Lung (tissue), 12 donors: Measurements from ENCODE around the gene CLCN2. TPM values are rescaled to one million over a fixed set of nuclear protein-coding genes. Genes with fewer than 3 reads are reported as not detected.

Source experiments
- ATAC-seq: fragments of 200-7000 bp; cut with Tn5 transposase; one replicate; pipeline ENCODE4 v1.9.1; 2020; ENCODE audit warnings: moderate number of reproducible peaks; ENCODE audit not compliant: insufficient read depth, low FRiP score
- DNase-seq, 3 donors: peaks; one replicate each; pipeline ENCODE4 v3.0.0-alpha.2; 2013 to 2017
- H3K27ac ChIP-seq, 2 donors: one replicate each; pipeline ENCODE4 v1.5.1; 2013; ENCODE audit warnings: mild to moderate bottlenecking in 2 of 2, moderate library complexity in 2 of 2, control low read depth in 1 of 2, inconsistent platforms in 1 of 2, low read depth in 1 of 2, low read length in 1 of 2
- H3K27me3 ChIP-seq, 3 donors: one replicate each; pipeline ENCODE4 v1.5.1; 2013; ENCODE audit warnings: low read length in 2 of 3; ENCODE audit not compliant: control insufficient read depth in 3 of 3, insufficient read depth in 3 of 3
- H3K36me3 ChIP-seq, 4 donors: one replicate each; pipeline ENCODE4 v1.5.1; 2013; ENCODE audit warnings: low read length in 4 of 4, mild to moderate bottlenecking in 1 of 4, moderate library complexity in 1 of 4; ENCODE audit not compliant: control insufficient read depth in 4 of 4, insufficient read depth in 4 of 4
- H3K4me1 ChIP-seq, 5 donors: one replicate each; pipeline ENCODE4 v1.5.1; 2013; ENCODE audit warnings: low read length in 5 of 5, mild to moderate bottlenecking in 2 of 5, moderate library complexity in 1 of 5; ENCODE audit not compliant: control insufficient read depth in 5 of 5, insufficient read depth in 5 of 5
- H3K4me3 ChIP-seq: one replicate; pipeline ENCODE4 v1.5.1; 2013; ENCODE audit warnings: mild to moderate bottlenecking, control low read depth, moderate library complexity
- H3K9ac ChIP-seq, 2 donors: one replicate each; pipeline ENCODE4 v1.5.1; 2013; ENCODE audit warnings: low read length in 2 of 2, control low read depth in 1 of 2; ENCODE audit not compliant: insufficient read depth in 1 of 2
- H3K9me3 ChIP-seq, 4 donors: one replicate each; pipeline ENCODE4 v1.5.1; 2013; ENCODE audit warnings: low read length in 3 of 4, mild to moderate bottlenecking in 1 of 4, moderate library complexity in 1 of 4; ENCODE audit not compliant: control insufficient read depth in 4 of 4, insufficient read depth in 3 of 4
- WGBS, 2 donors: extraction: QIAGEN DNeasy Blood & Tissue Kit; methylation state at CpG; one replicate each; pipeline ENCODE4 v1.1.7; 2013; 5-methylcytosine and 5-hydroxymethylcytosine counted together
- polyA plus RNA-seq, 2 donors: library from polyadenylated mRNA; stranded (reverse); fragments of 200-250 nt; gene quantifications; one replicate each; pipeline ENCODE4 v1.2.1, GENCODE V29; 2013
- total RNA-seq, 2 donors: library from RNA; depleted of rRNA in 1 of 2; stranded (reverse); fragments of >200 nt in 1 of 2; gene quantifications; one replicate each; pipeline ENCODE4 v1.2.1, GENCODE V29; 2014 to 2021
- TF ChIP-seq, protein P1 (sequence below): IDR thresholded peaks from 2 replicates; pipeline ENCODE4 v1.5.1; 2012; ENCODE audit warnings: mild to moderate bottlenecking; ENCODE audit errors: control extremely low read depth, extremely low read depth
- donor health status: control.
- donor health status: control.
- donor health status: Bipolar disorder and iron deficiency.
- donor health status: healthy.
- donor health status: DM: yes; HTN: yes; CAD: no.

Gene CLCN2
- total and polyA plus RNA-seq, 4 donors: 2.7 to 8.7 (median 5.4) TPM

DNA sequence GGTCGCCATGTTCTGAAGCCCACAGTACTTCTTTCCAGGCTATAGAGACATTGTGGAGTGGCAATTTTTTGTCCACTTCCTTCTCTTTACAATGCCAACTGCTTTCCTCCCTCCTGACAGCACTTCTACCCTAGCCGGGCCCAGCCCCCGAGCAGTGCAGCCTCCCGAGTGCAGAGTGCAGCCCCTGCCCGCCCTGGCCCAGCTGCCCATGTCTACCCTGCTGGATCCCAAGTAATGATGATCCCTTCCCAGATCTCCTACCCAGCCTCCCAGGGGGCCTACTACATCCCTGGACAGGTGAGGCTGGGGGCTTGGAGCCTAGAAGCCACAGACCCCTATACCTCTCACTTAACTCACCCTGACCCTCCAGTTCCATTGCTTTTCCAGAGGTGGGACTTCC is 44.2 kb downstream of the CLCN2 start:
- DNase-seq: no peak
- Histone ChIP-seq H3K27ac (no peak overlapping the region), H3K9ac (no peak overlapping the region), H3K36me3 (peaks cover 15 to 37% (median 20%) of the 10 kb centered on the region in 4 donors), H3K9me3 (no peaks in the 10 kb centered on the region), H3K27me3 (no peaks in the 10 kb centered on the region), H3K4me1 (peaks cover 3 to 30% (median 22%) of the 10 kb centered on the region in 5 donors), H3K4me3 (no peak overlapping the region)
- TF ChIP-seq, protein P1, sequence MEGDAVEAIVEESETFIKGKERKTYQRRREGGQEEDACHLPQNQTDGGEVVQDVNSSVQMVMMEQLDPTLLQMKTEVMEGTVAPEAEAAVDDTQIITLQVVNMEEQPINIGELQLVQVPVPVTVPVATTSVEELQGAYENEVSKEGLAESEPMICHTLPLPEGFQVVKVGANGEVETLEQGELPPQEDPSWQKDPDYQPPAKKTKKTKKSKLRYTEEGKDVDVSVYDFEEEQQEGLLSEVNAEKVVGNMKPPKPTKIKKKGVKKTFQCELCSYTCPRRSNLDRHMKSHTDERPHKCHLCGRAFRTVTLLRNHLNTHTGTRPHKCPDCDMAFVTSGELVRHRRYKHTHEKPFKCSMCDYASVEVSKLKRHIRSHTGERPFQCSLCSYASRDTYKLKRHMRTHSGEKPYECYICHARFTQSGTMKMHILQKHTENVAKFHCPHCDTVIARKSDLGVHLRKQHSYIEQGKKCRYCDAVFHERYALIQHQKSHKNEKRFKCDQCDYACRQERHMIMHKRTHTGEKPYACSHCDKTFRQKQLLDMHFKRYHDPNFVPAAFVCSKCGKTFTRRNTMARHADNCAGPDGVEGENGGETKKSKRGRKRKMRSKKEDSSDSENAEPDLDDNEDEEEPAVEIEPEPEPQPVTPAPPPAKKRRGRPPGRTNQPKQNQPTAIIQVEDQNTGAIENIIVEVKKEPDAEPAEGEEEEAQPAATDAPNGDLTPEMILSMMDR: no peak
- 54 to 63% methylated on average over 5 of the region's 5 CpGs for WGBS, 2 donors
- no peak for ATAC-seq

GRCh38 chr3:184316792-184317191 is 44.6 kb downstream of the CLCN2 start:
- peaks cover 3 to 30% (median 22%) of the 10 kb centered on the region in 5 donors for H3K4me1 ChIP-seq
- DNase-seq (no peak), ATAC-seq (no peak)
- no peaks in the 10 kb centered on the region for H3K9me3 ChIP-seq
- whole genome bisulfite sequencing, 2 donors: 81 to 85% methylated on average over 7 of the region's 7 CpGs
- TF ChIP-seq, protein P1: no peak
- no peaks in the 10 kb centered on the region for H3K27me3 ChIP-seq
- peak overlapping the region in 1 of 2 donors; percentile 14 for H3K27ac ChIP-seq
- no peak overlapping the region for H3K4me3 ChIP-seq
- peaks cover 11 to 35% (median 16%) of the 10 kb centered on the region in 4 donors for H3K36me3 ChIP-seq
- H3K9ac ChIP-seq: no peak overlapping the region

DNA sequence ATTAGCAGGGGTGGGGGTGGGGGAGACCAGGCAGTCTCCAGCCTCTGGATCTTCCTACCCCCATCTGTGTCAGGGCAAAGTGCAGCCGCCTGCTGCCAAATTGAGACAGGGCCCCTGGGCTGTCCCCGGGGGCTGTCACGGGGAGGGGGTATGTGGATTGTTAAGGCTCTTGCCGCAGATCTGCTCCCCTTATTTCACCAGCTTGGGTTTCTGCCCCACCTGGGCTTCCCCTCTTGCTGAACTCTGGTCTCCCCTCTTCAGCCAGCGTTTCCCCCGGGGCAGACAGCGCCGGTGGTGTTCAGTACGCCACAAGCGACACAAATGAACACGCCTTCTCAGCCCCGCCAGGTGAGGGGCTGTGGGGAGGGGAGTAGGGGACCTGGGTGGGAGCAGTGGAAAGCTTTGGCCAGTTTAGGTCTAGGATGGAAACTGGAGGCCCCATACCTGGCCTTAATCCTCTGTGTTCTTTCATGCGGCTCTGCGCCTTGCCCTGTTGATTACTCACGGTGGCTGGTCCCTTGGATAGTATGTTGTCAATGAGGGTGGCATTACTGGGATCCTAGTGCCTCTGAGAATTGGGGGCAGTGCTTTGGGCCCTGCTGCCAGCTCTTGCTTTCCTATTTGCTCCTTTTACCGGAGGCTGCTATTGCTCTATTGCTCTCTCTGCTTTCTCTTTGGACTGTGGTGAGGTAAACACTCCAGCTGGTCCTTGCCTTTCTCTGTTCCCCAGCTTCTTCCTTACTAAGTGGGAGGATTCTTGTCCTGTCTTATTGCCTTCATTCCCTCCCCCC is 45.3 kb downstream of the CLCN2 start:
- Histone ChIP-seq H3K9ac (peak overlapping the region in 1 of 2 donors; percentile 19), H3K4me1 (peaks cover 3 to 30% (median 22%) of the 10 kb centered on the region in 5 donors), H3K36me3 (peaks cover 4 to 27% (median 9%) of the 10 kb centered on the region in 4 donors), H3K27ac (peak overlapping the region; percentile 98 to 99), H3K4me3 (peak overlapping the region; percentile 94), H3K9me3 (no peaks in the 10 kb centered on the region), H3K27me3 (no peaks in the 10 kb centered on the region)
- TF ChIP-seq, protein P1: no peak
- ATAC-seq (no peak), DNase-seq (no peak)
- WGBS, 2 donors: 42 to 64% methylated on average over 16 of the region's 16 CpGs
